Hematopoietic multipotent progenitor cell treated with erythropoietin and hydrocortisone succinate and interleukin-3 and kit ligand, for 4 days (in vitro differentiated cells): Measurements from ENCODE around the gene C2orf81.
"Not testable (repeated sequence)": the region's sequence is repeated elsewhere in the genome, so short reads cannot be mapped to it uniquely, and the experiment has no call there.

Experiments used
- DNase-seq: peaks from one replicate; pipeline ENCODE4 v3.0.0-alpha.2; 2015

C2orf81 gene

DNA sequence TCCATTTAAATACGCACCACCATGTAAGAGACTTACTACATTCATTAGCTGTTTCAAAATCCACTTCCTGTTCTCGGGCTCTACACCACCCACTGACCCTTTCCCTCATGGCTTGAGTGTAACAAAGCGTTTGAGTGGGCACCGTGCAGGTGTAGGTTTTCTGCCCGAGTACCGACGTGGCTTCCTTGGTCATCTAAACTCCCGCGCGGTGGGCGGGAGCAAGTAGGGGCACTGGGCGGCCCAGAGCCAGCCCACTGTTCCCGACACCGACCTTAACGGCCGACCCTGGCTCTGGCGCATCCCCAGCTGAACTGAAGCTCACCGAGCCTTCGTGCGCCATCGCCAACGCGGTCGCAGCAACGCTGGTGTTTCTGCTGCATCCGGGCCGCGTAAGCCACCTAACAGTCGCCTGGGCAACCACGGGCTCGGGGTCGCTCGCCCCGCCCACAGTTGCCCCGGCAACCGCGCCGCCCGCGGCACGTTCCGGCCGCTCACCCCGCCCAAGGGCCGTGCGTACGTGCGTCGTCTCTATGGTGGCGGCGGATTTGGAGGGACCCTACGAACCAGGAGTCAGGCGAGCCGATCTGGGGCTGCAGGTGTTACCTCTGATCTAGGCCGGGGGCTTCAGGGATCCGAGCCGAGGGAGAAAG is at the start of gene C2orf81, which contains the start of gene WDR54:
TSS of gene C2orf81 (minus strand) at position 399 of the 650 bp plus-strand sequence. CDS start at position 340, 59 bp downstream.
TSS of gene WDR54 (plus strand) at position 510 of the 650 bp plus-strand sequence. CDS start 424 bp downstream, outside the sequence.
- peak; percentile 96 for DNase-seq

GRCh38 chr2:74470742-74471141 is 49.3 kb upstream of the C2orf81 start:
- not testable (repeated sequence) for DNase-seq

- DNase-seq, result no peak
These were observed 43.0 kb upstream of the C2orf81 start for GRCh38 chr2:74464406-74464805.

GRCh38 chr2:74462786-74463105 is 41.3 kb upstream of the C2orf81 start:
- DNase-seq, result no peak

- no peak for DNase-seq
These were observed 40.8 kb upstream of the C2orf81 start for GRCh38 chr2:74462054-74462785.

- DNase-seq, result peak; percentile 66
These were observed 40.0 kb upstream of the C2orf81 start for GRCh38 chr2:74461187-74462053.

DNA sequence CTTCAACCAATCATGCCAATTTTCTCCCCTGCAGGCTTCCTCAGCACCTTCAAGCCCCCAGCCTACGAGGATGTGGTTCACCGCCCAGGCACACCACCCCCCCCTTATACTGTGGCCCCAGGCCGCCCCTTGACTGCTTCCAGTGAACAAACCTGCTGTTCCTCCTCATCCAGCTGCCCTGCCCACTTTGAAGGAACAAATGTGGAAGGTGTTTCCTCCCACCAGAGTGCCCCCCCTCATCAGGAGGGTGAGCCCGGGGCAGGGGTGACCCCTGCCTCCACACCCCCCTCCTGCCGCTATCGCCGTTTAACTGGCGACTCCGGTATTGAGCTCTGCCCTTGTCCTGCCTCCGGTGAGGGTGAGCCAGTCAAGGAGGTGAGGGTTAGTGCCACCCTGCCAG is 38.8 kb upstream of the C2orf81 start:
- DNase-seq, result not testable (repeated sequence)

- DNase-seq, result not testable (repeated sequence)
These were observed 38.2 kb upstream of the C2orf81 start for GRCh38 chr2:74459503-74460118.

GRCh38 chr2:74458938-74459363 is 37.5 kb upstream of the C2orf81 start:
- peak; percentile 30 for DNase-seq

DNA sequence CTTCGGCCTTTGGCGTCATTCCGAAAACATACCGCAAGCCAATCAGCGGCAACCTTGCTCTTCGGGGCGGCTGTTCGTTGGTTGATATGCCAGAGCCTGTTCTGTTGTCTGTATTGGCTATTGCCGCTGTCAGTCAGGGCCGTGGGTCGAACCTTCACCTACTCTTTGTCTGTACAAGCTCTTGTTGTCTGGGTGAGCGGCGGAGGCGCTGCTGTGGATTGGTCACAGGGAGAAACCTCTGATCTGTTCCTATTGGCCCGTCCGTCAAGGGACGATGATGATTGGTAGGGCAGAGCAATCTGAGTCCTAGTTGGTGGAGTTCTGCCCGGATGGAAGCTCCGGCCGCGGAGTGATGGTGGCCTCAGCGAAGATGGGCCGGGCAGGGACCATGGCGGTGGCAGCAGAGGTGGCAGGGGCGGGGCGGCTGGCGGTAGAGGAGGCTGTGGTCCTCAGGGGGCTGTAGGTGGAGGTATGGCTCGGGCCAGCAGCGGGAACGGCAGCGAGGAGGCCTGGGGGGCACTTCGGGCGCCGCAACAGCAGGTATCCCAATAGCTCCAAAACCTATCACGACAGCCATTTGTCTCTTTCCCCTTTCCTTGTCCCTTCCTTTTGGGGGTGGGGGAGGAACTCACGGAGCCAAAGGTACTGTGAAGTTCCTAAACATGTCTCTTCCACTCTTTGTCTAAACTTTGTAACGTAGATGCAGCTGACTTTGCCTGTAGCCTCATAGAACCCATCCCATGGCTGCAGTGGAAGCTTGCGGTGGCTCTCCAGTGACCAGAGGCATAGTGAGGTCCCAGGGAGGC is 36.9 kb upstream of the C2orf81 start, which contains the start of gene WBP1:
TSS of gene WBP1 (plus strand) at position 307 of the 806 bp plus-strand sequence. CDS start at position 472, 165 bp downstream.
- DNase-seq, result peak; percentile 100

DNA sequence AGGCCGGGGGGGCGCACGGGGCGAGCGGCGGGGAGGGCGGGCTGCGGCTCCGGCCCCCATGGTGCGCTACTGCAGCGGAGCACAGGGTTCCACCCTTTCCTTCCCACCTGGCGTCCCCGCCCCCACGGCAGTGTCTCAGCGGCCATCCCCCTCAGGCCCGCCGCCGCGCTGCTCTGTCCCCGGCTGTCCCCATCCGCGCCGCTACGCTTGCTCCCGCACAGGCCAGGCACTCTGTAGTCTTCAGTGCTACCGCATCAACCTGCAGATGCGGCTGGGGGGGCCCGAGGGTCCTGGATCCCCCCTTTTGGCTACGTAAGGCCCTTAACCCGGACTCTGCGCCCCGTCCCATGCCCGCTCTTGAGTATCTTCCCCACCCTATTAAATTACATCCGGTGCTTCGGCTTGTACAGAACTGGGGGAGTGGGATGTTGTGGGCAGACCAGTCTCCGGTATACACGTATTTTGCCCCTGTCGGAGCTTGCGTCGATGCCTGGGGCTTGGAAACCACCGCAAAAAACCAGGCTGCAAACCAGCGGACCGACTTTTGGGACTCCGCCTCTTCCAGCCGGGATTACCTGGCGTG is 36.2 kb upstream of the C2orf81 start:
- peak; percentile 83 for DNase-seq

- DNase-seq, result no peak
These were observed 35.7 kb upstream of the C2orf81 start for GRCh38 chr2:74457129-74457548.

GRCh38 chr2:74454654-74455511 is 33.5 kb upstream of the C2orf81 start, which contains the start of gene INO80B:
INO80B (plus strand) TSS chr2:74455087; CDS start chr2:74455117, 30 bp downstream.
- peak; percentile 98 for DNase-seq

DNA sequence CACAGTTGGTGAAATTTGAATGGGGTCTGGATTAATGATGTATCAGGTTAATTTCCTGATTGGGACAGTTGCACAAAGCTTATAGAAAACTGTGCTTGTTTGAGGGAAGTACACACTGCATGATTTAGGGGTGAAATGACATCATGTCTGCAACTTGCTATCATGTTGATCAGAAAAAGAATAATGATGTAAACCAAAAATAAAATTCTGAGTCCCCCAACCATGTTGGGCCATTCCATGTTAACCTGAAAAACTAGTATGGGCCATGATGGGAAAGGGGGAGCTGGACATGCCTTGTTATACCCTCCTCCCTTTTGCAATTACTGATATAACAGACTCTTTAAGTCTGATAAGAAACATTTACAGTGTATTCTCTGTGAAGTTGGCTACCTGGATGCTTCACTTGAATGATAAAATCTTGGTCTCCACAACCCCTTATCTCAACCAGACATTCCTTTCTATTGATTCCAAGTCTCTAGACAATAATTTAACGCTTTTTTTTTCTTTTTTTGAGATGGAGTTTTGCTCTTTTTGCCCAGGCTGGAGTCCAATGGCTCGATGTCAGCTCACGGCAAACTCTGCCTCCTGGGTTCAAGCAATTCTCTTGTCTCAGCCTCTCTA is 29.3 kb upstream of the C2orf81 start:
- no peak for DNase-seq

- no peak for DNase-seq
These were observed 27.4 kb upstream of the C2orf81 start for GRCh38 chr2:74448771-74449170.

- DNase-seq, result no peak
These were observed 26.0 kb upstream of the C2orf81 start for GRCh38 chr2:74447230-74447999.

GRCh38 chr2:74444498-74445318 is 23.3 kb upstream of the C2orf81 start:
- no peak for DNase-seq
